Right ventricle myocardium superior (tissue), 1 donor: Measurements from ENCODE around the gene SOX14. TPM values are rescaled to one million over a fixed set of nuclear protein-coding genes. Genes with fewer than 3 reads are reported as not detected.

Experiments
- ATAC-seq: fragments of 200-7000 bp; cut with Tn5 transposase; one replicate; pipeline ENCODE4 v1.9.1; 2020; ENCODE audit warnings: mild to moderate bottlenecking; ENCODE audit not compliant: poor library complexity
- DNase-seq: peaks from one replicate; pipeline ENCODE4 v3.0.0-alpha.2; 2020
- intact Hi-C: fragments of 100-400 bp; cut with DNase I; formaldehyde crosslinking; loops from one replicate; pipeline ENCODE4 v1.11.2; 2022
- long read RNA-seq: library from polyadenylated mRNA; unstranded; transcript quantifications from one replicate; pipeline ENCODE4 v2.0.0, GENCODE V29; 2021
- total RNA-seq: library from RNA; stranded (reverse); fragmentation: NEBNext Ultra II Directional; extraction: Animal tissue kit (Norgen Biotek cat#: 25700); gene quantifications from one replicate; pipeline ENCODE4 v1.2.1, GENCODE V29; 2021
- donor health status: DM: no; HTN: yes; CAD: no; lungs with severe emphysema.

SOX14 gene
- not detected for total RNA-seq
- long read RNA-seq, result 0 reads

DNA sequence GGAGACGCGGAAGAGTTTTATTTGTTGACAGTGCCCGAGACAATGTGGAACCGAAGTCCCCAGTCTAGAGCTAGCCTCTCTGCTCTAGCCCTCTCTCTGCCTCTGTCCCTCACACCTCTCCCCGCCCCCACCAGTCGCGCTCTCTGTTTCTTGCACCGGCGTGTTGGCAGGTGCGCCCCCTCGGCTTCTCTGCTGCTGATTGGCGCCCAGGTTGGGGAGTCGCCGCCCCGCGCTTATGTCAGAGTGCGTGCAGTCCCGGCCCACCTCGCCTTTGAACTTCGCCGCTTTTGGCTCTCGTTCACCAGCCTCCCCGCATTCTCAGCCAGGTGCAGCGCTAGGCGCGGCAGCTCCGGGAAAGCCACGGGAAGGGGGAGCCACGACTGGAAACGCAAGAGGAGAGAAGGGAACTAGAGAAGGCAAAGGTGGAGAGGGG, at the start of gene SOX14:
Gene SOX14 (plus strand): TSS at position 315 of the 433 bp plus-strand sequence. CDS start 470 bp downstream, outside the sequence.
- intact Hi-C loops, result no loop called here
- DNase-seq, result peak; percentile 39
- no peak for ATAC-seq

DNA sequence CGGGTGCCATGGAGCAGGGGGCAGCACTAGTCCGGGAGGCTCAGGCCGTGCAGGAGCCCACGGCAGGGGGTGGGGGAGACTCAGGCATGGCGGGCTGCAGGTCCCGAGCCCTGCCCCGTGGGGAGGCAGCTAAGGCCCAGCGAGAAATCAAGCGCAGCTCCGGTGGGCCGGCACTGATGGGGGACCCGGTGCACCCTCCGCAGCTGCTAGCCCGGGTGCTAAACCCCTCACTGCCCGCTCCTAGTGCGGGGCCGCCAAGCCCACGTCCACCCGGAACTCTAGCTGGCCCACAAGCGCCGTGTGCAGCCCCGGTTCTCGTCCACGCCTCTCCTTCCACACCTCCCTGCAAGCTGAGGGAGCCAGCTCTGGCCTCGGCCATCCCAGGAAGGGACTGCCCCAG, 49.6 kb upstream of the SOX14 start:
- intact Hi-C loops, result no loop called here
- ATAC-seq, result no peak
- no peak for DNase-seq

DNA sequence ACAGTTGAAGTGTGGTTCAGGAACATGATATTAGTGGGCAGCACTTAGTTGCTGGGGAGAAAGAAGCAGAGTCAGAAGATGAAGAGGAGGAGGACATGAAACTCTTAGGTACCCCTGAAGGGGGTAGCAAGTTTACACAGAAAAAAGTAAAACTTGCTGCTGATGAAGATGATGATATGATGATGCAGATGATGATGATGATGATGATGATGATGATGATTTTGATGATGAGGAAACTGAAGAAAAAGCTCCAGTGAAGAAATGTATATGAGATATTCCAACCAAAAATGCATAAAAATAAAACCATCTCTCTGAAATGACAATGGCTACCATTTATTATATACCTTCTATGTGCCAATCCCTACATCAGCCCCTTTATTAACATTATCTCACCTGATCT, 39.9 kb upstream of the SOX14 start:
- ATAC-seq (no peak), DNase-seq (no peak)
- intact Hi-C loops, result no loop called here

DNA sequence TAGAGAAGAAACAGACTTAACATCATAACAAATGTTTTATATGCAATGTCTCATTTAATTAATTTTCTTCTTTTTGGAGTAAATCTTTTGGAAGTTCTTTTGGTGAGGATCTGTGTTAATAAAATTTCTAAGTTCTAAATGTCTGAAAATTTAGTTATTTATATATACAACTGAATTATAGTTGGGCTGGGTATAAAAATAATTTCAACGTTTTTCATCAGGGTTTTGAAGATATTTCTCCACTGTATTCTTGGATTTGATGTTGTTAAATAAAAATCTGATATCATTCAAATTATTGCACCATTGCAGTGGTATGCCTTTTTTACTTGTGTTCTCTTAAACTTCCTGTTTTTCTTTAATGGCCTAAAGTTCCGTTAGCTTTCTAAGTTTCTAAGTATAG, 26.9 kb upstream of the SOX14 start:
- ATAC-seq (no peak), DNase-seq (no peak)
- intact Hi-C loops, result no loop called here

DNA sequence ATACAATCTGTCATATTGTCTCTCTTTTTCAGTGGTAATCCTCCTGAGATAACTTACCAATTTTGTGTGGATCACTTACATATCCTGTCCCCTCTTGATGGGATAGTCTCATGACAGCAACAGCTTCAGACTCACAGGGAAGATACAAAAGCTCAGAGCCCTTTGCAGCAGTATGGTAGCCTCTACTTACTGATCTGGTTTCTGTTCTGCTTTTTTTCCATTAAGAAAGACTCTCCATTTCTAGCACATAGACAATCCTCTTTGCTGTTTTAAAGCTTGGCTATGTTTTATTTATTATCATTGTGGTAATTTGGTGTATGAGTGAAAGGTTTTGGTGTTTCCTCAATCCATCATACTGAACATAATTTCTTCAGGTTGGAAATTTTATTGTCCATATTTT, 25.4 kb upstream of the SOX14 start:
- intact Hi-C loops, result no loop called here
- ATAC-seq (no peak), DNase-seq (no peak)

DNA sequence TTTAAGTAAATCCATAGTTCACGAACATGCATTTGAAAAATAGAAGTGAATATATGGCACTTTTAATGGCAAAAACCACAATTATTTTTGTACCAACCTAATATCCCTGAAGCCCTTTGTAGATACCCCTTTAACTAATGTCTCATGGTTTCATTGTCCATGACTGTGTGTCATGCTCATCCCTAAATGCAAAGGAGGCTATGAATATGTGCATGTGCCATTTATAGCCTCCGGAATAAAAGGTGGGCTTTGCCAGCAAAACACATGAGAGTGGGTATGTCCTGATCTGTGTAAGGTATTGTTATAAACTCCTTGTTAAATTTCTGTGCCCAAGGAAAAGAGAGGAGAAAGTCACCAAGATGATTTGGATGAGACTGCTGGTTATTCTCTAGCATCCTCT, 20.5 kb upstream of the SOX14 start:
- no peak for DNase-seq
- intact Hi-C loops, result no loop called here
- ATAC-seq, result no peak

DNA sequence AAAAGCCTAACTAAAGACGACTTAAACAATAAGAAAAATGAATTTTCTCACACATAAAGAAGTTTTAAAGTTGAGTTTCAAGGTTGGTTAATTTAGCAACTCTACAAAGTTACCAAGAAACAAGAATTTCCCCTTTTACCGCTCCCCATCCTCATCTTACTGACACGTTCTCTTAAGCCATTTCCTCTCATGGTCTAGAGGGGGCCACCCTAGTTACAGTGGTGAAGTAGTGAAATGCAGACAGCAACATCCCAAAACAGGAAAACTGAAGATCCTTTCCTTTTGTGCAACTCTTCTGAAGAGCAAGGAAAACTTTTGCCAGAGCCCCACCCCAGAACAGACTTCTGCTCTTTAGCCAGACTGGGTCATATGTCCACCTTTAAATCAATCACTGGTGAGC, 17.3 kb upstream of the SOX14 start:
- no peak for DNase-seq
- intact Hi-C loops, result no loop called here
- no peak for ATAC-seq

DNA sequence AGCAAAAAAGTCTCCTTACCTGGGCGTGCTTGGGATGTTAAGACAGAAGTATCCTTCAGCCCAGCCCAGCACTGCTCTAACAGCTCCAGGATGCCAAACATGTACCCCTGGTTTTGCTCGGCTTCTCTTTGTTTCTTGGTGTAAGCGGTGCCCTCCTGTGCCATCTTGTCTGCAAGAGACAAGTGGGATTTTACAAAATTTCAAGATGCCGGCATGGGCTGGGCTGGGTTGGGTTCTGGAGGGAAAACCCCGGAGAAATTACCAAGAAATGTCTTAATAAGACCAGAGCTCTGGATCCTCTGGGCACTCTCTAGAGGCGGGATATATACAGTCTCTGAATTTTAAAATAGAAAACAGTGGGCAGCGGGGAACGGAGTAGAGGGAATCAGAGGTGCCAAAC, 4.6 kb upstream of the SOX14 start:
- no peak for ATAC-seq
- intact Hi-C loops, result no loop called here

DNA sequence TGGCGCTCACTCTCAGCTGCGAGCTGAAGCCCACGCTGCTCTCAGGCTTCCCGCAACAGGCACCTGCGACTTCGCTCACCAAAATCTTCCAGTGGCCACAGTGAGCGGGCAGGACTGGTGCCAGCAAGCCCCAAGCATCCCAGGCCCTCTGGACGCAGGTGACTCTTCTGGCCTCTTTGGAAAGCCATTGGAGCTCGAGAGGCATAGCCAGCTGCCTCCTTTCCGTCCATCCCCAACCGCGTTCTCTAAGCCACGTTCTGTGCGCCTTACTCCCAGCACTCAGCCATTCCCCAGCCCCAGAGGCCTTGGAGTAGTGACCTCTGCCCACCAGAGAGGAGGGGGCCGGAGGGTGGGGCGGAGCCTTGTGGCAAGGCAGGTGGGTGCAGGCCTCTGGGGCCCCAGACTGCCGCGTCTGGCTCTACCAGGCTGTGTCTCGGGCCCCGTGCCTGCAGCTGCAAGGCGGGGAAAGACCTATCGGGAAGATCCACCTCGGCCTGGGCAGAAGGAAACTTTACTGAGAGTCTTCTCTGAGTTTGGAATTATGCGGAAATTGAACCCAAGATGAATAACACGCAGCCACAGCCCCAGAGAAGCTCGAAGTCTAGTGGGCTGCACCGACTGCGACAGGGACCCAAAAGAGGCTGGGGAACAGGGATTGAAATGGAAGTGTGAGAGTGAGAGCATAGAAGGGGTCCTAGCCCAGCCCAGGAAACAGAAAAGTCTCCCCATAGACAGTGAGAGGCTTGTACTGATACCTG, 3.6 kb upstream of the SOX14 start:
- intact Hi-C loops, result no loop called here
- ATAC-seq, result no peak
- DNase-seq, result no peak

More for the DNA sequence above, 4.6 kb upstream of the SOX14 start:
- no peak for DNase-seq

DNA sequence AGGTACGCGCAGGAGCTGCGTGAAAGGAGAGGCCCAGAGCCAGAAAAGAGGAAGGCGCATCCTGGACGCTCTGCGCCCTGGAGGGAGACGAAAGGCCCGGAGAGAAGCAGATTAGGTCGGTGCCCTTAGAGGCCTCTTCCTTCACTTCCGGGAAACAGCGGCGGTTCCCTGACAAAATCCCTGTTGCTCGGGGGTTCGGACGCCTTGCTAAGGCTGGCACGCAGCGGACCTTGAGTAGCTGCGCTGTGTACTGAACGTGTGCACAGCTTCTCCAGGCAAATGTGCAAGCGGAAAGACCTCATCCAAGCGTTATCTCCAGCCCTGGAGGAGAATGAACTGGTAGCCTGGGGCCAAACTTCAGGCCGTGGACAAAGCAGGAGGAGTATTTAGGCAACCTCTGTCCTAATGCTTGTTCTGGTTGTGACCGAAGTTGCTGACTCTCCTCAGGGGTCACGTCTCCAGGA, 3.0 kb upstream of the SOX14 start:
- intact Hi-C loops, result no loop called here
- ATAC-seq (no peak), DNase-seq (no peak)

DNA sequence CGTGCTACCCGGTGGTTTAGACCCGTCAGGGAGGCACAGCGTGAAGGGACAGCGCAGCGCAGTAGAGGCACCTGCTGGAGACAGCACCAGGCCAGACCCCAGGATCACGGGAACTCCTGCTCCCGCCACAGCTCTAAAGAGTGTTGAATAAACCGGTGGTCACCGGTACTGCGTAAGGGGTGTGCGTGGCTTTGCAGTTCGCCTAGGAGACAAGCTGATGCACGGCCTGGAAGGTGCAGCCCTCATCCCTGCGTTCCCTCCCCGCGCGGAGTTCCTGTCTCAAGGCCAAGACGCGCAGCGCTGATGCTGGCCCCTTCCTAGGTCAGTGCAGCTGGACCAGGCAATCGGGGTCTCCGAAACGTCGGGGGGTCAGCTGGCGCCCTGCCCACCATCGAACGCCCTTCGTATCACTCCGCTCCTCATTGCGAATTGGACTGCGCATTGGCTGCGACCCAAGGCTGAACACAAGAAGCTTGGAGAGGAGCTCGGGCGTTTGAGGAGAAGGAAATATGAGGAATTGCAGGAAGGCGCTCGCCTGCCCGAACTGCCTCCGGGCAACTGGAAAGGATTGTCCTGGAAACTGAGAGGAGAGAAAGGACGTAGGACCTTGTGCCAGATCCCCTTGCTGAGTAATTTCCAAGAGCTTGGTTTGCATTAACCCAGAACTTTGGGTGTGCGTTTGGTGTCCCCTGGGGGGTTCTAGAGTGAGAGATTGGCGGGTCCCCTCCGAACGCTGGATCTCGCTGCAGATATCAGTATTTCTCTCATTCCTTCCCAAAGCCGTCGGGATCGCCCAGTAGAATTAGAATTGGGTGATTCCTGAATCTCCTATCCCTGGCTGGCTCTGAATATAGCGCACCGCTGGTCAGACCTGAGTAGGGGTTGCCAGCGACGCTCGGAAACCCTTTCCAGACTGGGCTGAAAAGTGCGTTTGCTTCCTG, 2.3 kb upstream of the SOX14 start:
- ATAC-seq (no peak), DNase-seq (no peak)
- intact Hi-C loops, result no loop called here

DNA sequence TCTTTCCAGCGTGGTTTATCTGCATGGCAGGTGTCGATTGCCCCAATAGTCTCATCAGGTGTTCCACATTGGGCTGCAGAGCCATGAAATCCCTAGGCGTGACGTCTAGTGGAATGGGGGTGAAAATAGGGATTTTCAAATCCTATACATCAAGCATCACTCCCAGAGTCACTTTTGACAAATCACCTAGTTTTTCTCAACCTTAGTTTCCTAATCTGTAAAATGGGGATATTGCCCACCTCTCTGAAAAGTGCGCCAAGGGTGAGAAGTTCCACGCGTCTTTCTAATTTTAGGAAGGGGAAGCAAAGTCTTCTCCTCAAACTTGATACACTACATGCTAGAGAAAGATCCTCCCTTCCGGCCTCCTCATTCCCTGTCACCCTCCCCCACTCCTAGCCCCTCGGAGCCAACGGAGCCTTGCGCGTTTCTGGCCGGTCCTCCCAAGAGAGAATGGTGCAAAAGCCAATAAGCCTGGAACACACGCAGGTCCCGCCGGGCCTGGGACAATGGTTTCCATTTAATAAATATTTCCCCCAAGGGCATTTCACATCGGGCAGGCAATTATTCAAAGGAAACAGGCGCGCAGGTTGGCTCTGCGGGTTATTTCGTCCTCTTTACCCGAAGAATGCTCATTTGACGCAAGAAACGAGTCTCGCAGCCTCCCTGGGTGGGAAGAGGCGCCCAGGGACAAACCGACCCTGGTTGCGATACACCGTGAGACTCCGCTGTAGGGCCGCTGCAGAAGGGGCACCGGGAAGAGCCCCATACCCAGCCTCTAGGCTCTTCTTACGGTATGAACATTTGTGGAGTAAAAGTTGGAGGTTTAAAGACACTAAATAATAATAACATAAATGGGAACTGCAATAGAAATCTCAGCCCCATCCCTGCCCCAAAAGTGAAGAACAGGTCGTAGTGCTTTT, 1.2 kb upstream of the SOX14 start:
- intact Hi-C loops, result no loop called here
- DNase-seq (no peak), ATAC-seq (no peak)

DNA sequence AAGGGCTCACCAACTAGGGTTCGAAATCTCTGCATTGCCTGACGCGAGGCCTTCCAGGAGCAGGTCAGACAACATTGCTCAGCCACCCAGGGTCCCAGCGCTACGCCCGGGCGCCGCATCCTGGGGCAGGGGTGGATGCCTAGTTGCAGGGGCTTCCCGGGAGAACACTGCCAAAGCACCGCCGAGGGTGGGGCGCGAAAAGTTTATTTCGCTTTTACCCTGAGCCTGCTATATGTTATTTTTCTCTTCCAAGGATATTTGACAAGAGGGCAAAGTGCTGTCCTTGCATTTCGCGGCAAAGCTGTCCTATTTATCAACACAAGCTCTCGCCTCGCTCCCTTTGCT, 549 bp upstream of the SOX14 start:
- DNase-seq (no peak), ATAC-seq (no peak)
- intact Hi-C loops, result no loop called here

DNA sequence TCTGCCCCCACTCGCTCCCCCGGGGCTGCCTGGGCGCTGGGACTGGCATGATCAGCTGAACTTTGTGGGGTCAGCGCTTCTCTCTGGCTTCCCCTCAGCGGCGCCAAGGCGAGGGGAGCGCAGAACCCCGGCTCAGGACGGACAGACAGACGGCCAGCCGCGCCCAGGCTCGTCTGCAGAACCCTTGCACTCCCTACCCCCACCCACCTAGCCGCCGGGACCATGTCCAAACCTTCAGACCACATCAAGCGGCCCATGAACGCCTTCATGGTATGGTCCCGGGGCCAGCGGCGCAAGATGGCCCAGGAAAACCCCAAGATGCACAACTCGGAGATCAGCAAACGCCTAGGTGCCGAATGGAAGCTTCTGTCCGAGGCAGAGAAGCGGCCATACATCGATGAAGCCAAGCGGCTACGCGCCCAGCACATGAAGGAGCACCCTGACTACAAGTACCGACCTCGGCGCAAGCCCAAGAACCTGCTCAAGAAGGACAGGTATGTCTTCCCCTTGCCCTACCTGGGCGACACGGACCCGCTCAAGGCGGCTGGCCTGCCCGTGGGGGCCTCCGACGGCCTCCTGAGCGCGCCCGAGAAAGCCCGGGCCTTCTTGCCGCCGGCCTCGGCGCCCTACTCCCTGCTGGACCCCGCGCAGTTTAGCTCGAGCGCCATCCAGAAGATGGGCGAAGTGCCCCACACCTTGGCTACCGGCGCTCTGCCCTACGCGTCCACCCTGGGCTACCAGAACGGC, 621 bp downstream of the SOX14 start:
- intact Hi-C loops, result no loop called here
- ATAC-seq (no peak), DNase-seq (no peak)

DNA sequence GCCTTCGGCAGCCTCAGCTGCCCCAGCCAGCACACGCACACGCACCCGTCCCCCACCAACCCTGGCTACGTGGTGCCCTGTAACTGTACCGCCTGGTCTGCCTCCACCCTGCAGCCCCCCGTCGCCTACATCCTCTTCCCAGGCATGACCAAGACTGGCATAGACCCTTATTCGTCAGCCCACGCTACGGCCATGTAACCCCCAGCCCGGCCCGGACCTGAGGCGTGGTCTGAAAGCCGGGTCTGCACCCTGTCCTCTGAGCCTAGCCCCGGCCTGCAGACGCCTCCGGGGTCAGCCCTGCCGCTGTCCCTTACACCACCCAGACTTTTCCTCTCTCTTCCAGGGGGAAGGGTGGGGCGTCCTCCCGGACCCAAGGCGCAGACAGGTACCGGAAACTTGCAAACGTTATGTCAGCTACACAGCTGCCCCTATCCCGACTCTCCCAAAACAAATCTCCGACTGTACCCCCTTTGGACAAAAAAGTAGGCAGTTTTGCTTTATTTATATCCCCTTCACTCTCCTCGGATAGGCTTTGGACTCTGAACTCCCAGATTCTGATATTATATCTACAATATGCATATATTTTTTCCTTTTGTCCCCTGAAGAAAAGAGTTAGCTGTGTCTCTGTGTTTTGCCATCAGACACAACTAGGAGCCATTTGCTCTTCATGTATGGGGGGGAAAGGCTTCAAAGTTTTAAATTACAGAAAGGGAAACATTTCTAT, 1.4 kb downstream of the SOX14 start:
- ATAC-seq (no peak), DNase-seq (no peak)
- intact Hi-C loops, result no loop called here

DNA sequence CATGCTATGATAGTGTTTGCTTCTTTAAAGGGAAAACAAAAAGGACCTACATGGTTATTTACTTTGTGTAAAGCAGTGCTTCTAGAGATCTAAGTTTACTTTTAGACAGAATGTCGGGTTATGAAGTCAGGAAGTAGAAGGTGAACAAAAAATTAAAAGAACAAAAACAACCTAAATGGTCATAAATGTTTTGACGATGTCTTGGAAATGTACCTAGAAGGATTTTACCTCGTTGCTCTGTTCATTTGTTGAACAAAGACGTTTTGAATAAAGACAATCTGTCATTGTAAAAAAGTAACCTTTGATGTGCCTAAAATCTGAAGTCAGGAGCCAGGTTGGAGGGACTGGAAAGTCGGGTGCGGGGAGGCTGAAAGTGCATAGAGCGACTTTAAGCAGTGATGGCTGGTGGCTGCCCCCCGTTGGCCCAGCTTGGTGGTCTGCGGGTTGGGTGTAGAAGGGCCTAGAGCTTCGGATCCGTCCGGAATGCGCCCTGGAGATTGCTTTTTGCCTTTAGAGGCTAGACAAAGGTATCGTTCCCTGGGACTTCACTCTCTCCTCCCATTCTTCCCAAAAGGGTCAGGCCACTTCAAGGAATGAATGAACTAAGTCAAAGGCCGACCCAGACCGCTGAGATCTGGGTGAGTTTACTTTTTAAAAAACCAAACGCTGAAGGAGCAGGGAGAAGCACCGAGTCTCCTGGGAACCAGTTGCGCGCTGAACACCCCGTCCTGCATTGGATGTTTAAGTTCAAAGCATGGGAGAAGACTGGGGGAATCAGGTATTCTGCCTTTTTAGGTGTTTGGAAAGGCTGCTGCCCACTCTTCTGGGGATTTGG, 2.1 kb downstream of the SOX14 start:
- ATAC-seq, result no peak
- intact Hi-C loops, result no loop called here
- DNase-seq, result no peak
